AG10803 (cell line): ENCODE data around the gene TJP2.

Experiments
- DNase-seq: peaks from one replicate; pipeline ENCODE4 v3.0.0; 2010; ENCODE audit warnings: low read depth
- H3K4me3 ChIP-seq: 2 replicates; pipeline ENCODE4 v1.5.1; 2011; ENCODE audit warnings: mild to moderate bottlenecking, low read length, control low read depth
- CTCF ChIP-seq: conservative IDR thresholded peaks from 2 replicates; pipeline ENCODE4 v1.5.1; 2011; ENCODE audit warnings: mild to moderate bottlenecking, low read length, control low read depth, inconsistent platforms

TJP2 gene

DNA sequence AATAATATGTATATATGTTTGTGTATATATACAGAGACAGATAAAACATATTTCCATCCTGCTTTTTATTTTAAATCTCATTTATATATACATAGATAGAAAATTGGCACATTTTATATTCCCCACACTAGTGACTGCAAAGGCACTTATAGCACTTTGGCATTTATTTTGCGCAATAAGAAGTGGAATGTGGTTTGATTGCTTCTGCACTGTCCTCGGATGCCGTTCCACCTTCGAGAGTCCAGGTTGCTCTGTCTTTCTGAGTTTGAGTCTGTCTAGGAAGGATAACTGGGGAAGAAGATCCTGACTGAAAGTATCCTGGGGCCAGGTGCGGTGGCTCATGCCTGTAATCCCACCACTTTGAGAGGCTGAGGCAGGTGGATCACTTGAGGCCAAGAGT lies 84.5 kb downstream of the TJP2 start:
- DNase-seq: no peak
- H3K4me3 ChIP-seq: no peak overlapping the region
- TF ChIP-seq CTCF: no peak

GRCh38 chr9:69260161-69260560 lies 86.1 kb downstream of the TJP2 start:
- no peak overlapping the region for H3K4me3 ChIP-seq
- DNase-seq: no peak
- TF ChIP-seq CTCF: no peak

DNA sequence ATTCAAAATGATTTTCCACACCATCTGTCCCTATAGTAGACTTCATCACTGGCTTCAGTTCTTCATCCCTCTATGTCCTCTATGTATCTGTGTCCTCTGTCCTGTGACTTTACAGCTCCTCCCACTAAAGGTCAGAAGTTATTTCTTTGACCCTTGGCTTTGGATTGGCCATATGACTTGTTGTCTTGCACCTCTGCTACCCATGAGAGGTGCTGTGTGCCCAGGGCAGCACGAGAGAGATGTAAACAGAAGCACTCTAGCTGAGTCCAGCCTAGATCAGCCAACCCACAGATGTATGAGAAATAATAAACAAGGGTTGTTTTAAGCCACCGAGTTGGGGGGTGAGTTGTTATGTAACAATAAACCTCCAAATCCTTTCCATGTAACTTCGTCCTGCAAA lies 87.6 kb downstream of the TJP2 start:
- H3K4me3 ChIP-seq: no peak overlapping the region
- DNase-seq: no peak
- no peak for TF ChIP-seq CTCF

DNA sequence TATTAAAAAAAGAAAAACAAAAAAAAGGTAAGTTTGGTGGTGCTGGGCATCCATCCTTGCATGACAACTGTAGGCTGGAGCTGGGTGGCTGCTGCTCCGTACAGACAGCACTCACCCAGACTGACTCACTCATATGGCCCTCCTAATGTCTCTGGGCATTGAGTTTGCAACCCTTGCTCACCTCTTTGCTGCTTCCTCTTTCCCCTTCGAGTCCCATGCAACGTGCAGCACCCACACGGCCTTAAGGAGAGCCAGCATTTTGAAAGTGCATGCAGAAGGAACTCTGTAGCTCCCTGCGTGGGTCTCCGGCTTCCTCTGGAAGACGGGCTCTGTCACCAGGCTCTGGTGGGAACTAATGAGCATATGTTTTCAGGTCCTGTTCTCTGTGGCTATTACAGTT lies 90.4 kb downstream of the TJP2 start:
- no peak for TF ChIP-seq CTCF
- H3K4me3 ChIP-seq: no peak overlapping the region
- no peak for DNase-seq

- no peak for TF ChIP-seq CTCF
- DNase-seq: no peak
These were observed 91.8 kb downstream of the TJP2 start for GRCh38 chr9:69265891-69266290.

GRCh38 chr9:69272212-69272611 lies 98.1 kb downstream of the TJP2 start:
- no peak for DNase-seq
- TF ChIP-seq CTCF: no peak
- H3K4me3 ChIP-seq: no peak overlapping the region

More at GRCh38 chr9:69265891-69266290, 91.8 kb downstream of the TJP2 start:
- no peak overlapping the region for H3K4me3 ChIP-seq

DNA sequence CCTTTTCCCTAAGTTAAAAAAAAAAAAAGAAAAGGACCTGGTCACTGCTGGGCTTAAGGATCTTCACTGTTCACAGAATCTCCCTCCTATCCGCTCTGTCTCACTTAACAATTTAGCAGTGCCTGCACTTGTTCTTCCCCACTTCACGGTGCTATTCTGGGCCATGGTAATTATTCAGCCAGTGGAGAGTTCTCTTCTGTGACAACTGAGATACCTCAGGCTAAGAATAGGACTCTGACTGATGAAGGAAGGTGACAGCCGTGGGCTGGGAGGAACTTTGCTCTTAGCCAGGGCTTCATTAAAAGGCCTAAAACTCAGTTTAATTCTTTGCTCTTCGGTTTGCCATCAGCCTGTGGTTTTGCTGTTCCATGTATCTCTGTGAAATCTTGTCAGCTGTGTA lies 99.1 kb downstream of the TJP2 start:
- TF ChIP-seq CTCF: no peak
- H3K4me3 ChIP-seq: no peak overlapping the region
- DNase-seq: no peak
